SIG-M5 treated with dmso at 0.1 percent for 504 hours (cell line): ENCODE measurements around the gene DNAJB4.
"Not testable (repeated sequence)": the region's sequence is repeated elsewhere in the genome, so short reads cannot be mapped to it uniquely, and the experiment has no call there.

Experiments used
- DNase-seq: peaks from one replicate; lab custom pipeline; 2025; ENCODE audit not compliant: unreplicated experiment; lab: John Stamatoyannopoulos, UW

DNAJB4 gene

GRCh38 chr1:78061825-78062523 is 57.2 kb downstream of the DNAJB4 start:
- no peak for DNase-seq

GRCh38 chr1:78064886-78065285 is 60.1 kb downstream of the DNAJB4 start:
- not testable (repeated sequence) for DNase-seq
